Measurements from ENCODE around the gene EIF1AD. TPM values are rescaled to one million over a fixed set of nuclear protein-coding genes. Genes with fewer than 3 reads are reported as not detected.

Gene EIF1AD, protein sequence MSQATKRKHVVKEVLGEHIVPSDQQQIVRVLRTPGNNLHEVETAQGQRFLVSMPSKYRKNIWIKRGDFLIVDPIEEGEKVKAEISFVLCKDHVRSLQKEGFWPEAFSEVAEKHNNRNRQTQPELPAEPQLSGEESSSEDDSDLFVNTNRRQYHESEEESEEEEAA
- total RNA-seq (10 to 100 TPM; 13.0 to 25.2 (median 20.7) TPM), polyA plus RNA-seq (10 to 100 TPM; 12.9 to 44.0 TPM)
- long read RNA-seq, donor 1, partial matches to known transcripts: 1 of 6 reads
- long read RNA-seq, donor 1, other reads (novel, unspliced or antisense): 3 of 6 reads
- long read RNA-seq, donor 2, partial matches to known transcripts: 5 of 24 reads
- long read RNA-seq, donor 2, other reads (novel, unspliced or antisense): 13 of 24 reads
- long read RNA-seq, donor 3, partial matches to known transcripts: 0 of 5 reads
- long read RNA-seq, donor 3, other reads (novel, unspliced or antisense): 3 of 5 reads

GRCh38 chr11:66001942-66002647, at the start of gene EIF1AD, which contains the start of gene BANF1:
Gene EIF1AD (minus strand): TSS chr11:66002157. CDS start chr11:66000389, 1,768 bp downstream.
Gene BANF1 (plus strand): TSS chr11:66002503. CDS start chr11:66003251, 748 bp downstream.
- Histone ChIP-seq H3K4me3 (peak within 1 kb of the TSS; percentile 68 to 98 (median 82)), H3K36me3 (peaks cover 0 to 61% (median 53%) of the 10 kb centered on the region in 9 donors), H3K4me1 (peaks cover 3 to 28% (median 24%) of the 10 kb centered on the region in 12 donors), H3K27me3 (no peaks in the 10 kb centered on the region), H3K27ac (peak within 1 kb of the TSS; percentile 73 to 99 (median 94)), H3K9me3 (no peaks in the 10 kb centered on the region)
- DNase-seq (peak; percentile 93), ATAC-seq (peak; percentile 87 to 95 (median 90))
- intact Hi-C loops (cut with DNase I): loop anchor here in 7 of 10 donors (1.0 to 5.0 kb wide), 3 partner anchors 40 to 115 kb away; partner anchors contain the start of genes SART1 (in 6 of the 7) and FIBP (in 2 of the 7)
- peak in 1 of 2 donors; percentile 50 for TF ChIP-seq POLR2A (IDR thresholded peaks at IDR 0.05)
- TF ChIP-seq, protein P1, sequence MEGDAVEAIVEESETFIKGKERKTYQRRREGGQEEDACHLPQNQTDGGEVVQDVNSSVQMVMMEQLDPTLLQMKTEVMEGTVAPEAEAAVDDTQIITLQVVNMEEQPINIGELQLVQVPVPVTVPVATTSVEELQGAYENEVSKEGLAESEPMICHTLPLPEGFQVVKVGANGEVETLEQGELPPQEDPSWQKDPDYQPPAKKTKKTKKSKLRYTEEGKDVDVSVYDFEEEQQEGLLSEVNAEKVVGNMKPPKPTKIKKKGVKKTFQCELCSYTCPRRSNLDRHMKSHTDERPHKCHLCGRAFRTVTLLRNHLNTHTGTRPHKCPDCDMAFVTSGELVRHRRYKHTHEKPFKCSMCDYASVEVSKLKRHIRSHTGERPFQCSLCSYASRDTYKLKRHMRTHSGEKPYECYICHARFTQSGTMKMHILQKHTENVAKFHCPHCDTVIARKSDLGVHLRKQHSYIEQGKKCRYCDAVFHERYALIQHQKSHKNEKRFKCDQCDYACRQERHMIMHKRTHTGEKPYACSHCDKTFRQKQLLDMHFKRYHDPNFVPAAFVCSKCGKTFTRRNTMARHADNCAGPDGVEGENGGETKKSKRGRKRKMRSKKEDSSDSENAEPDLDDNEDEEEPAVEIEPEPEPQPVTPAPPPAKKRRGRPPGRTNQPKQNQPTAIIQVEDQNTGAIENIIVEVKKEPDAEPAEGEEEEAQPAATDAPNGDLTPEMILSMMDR (IDR thresholded peaks at IDR 0.05): peak in 1 of 12 donors; percentile 13
- WGBS, 4 donors: 0 to 1% (median 0%) methylated on average over 43 to 55 of the region's 55 CpGs

- TF ChIP-seq, protein P1 (IDR thresholded peaks at IDR 0.05): no peak
- TF ChIP-seq POLR2A (IDR thresholded peaks at IDR 0.05): no peak
- H3K9me3 ChIP-seq: no peaks in the 10 kb centered on the region
- H3K4me3 ChIP-seq: peak overlapping the region; percentile 51 to 100 (median 87)
- peaks cover 0 to 41% (median 24%) of the 10 kb centered on the region in 12 donors for H3K4me1 ChIP-seq
- WGBS, 4 donors: 30 to 36% (median 31%) methylated on average over 12 of the region's 12 CpGs
- intact Hi-C loops (cut with DNase I): loop anchor here in 1 of 10 donors (5.0 kb wide), 1 partner anchor 389 kb away; the partner anchor contains the start of gene RELA
- H3K36me3 ChIP-seq: peaks cover 3 to 33% (median 25%) of the 10 kb centered on the region in 9 donors
- no peak for DNase-seq
- peak overlapping the region; percentile 80 to 96 (median 92) for H3K27ac ChIP-seq
- peaks cover 0 to 20% (median 5%) of the 10 kb centered on the region in 9 donors for H3K27me3 ChIP-seq
- no peak for ATAC-seq
Measured at GRCh38 chr11:66051371-66051765, 49.4 kb upstream of the EIF1AD start.

- no peak for DNase-seq
- Histone ChIP-seq H3K27me3 (peaks cover 0 to 20% (median 5%) of the 10 kb centered on the region in 9 donors), H3K27ac (peak overlapping the region in 7 of 12 donors; percentile 85 to 96 (median 93)), H3K4me3 (peak overlapping the region in 1 of 12 donors; percentile 95), H3K36me3 (peaks cover 3 to 26% (median 20%) of the 10 kb centered on the region in 9 donors), H3K9me3 (no peaks in the 10 kb centered on the region), H3K4me1 (peaks cover 0 to 41% (median 24%) of the 10 kb centered on the region in 12 donors)
- ATAC-seq: no peak
- intact Hi-C loops (cut with DNase I): loop anchor here in 1 of 10 donors (5.0 kb wide), 1 partner anchor 388 kb away; the partner anchor contains the start of gene RELA
- TF ChIP-seq, protein P1 (IDR thresholded peaks at IDR 0.05): no peak
- TF ChIP-seq POLR2A (IDR thresholded peaks at IDR 0.05): no peak
- 78 to 81% (median 79%) methylated on average over 5 of the region's 5 CpGs for WGBS, 4 donors
Measured at GRCh38 chr11:66050581-66051231, 48.7 kb upstream of the EIF1AD start.
